MM.1S (cell line): ENCODE measurements around the gene MTFR1L.

Experiments used
- EZH2 ChIP-seq: fragments of 300-600 bp; sonication (generic); optimal IDR thresholded peaks from 2 replicates; pipeline ENCODE3; 2017; ENCODE audit warnings: low read depth, mild to moderate bottlenecking, antibody characterized with exemption, low read length, mixed read lengths
- EZH2phosphoT487 ChIP-seq: fragments of 300-600 bp; sonication (generic); IDR thresholded peaks from 2 replicates; pipeline ENCODE4 v1.6.1; 2018; ENCODE audit warnings: antibody characterized with exemption, low read length
- TF ChIP-seq, protein P1 (sequence below): fragments of 300-600 bp; sonication (generic); IDR thresholded peaks from 2 replicates; pipeline ENCODE4 v1.5.1; 2016; ENCODE audit warnings: antibody characterized with exemption, low read length, mixed read lengths

DNA sequence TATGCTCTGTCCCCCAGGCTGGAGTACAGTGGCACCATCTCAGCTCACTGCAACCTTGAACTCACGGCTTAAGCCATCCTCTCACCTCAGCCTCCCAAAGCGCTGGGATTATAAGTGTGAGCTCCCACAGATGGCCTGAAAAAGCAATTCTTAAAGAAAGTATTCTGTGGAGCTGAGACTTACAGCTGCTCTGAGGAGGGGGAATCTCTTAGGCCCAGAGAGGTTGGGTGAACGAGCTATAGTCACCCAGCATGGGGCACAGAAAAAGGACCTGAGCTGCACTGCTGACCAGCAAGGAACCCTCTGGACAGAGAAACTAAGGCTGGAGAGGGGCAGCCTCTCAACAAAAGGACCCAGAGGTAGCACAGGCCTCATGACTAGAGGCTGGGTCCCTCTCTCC is 54.5 kb downstream of the MTFR1L start:
- TF ChIP-seq, protein P1, sequence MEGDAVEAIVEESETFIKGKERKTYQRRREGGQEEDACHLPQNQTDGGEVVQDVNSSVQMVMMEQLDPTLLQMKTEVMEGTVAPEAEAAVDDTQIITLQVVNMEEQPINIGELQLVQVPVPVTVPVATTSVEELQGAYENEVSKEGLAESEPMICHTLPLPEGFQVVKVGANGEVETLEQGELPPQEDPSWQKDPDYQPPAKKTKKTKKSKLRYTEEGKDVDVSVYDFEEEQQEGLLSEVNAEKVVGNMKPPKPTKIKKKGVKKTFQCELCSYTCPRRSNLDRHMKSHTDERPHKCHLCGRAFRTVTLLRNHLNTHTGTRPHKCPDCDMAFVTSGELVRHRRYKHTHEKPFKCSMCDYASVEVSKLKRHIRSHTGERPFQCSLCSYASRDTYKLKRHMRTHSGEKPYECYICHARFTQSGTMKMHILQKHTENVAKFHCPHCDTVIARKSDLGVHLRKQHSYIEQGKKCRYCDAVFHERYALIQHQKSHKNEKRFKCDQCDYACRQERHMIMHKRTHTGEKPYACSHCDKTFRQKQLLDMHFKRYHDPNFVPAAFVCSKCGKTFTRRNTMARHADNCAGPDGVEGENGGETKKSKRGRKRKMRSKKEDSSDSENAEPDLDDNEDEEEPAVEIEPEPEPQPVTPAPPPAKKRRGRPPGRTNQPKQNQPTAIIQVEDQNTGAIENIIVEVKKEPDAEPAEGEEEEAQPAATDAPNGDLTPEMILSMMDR: no peak
- TF ChIP-seq EZH2 (no peak), EZH2phosphoT487 (no peak)
